Osteoblast (primary cell): ENCODE measurements around the gene AMIGO3. TPM values are rescaled to one million over a fixed set of nuclear protein-coding genes. Genes with fewer than 3 reads are reported as not detected.

Experiments
- DNase-seq: peaks from one replicate; pipeline ENCODE4 v3.0.0; 2011; ENCODE audit warnings: low spot score, mixed read lengths; ENCODE audit not compliant: insufficient read length; ENCODE audit errors: missing footprints
- H2AFZ ChIP-seq: 2 replicates; pipeline ENCODE4 v1.6.0; 2011; ENCODE audit warnings: mild to moderate bottlenecking, low read length
- H3K27ac ChIP-seq: 2 replicates; pipeline ENCODE4 v1.5.1; 2011; ENCODE audit warnings: mild to moderate bottlenecking, low read depth, low read length, moderate library complexity
- H3K27me3 ChIP-seq: 2 replicates; pipeline ENCODE4 v1.6.0; 2012; ENCODE audit warnings: mild to moderate bottlenecking, control low read depth, inconsistent platforms, low read length, moderate library complexity; ENCODE audit not compliant: insufficient read depth
- H3K36me3 ChIP-seq: 2 replicates; pipeline ENCODE4 v1.5.1; 2011; ENCODE audit warnings: mild to moderate bottlenecking, low read length, control low read depth, moderate library complexity; ENCODE audit not compliant: insufficient read depth
- H3K4me1 ChIP-seq: 2 replicates; pipeline ENCODE4 v1.5.1; 2011; ENCODE audit warnings: mild to moderate bottlenecking, low read length, control low read depth, moderate library complexity; ENCODE audit not compliant: insufficient read depth
- H3K4me2 ChIP-seq: 2 replicates; pipeline ENCODE4 v1.6.0; 2011; ENCODE audit warnings: mild to moderate bottlenecking, low read length; ENCODE audit not compliant: insufficient read depth
- H3K4me3 ChIP-seq: fragments of 200-600 bp; sonication (generic); 3 replicates; pipeline ENCODE4 v1.5.1; 2012; ENCODE audit warnings: mild to moderate bottlenecking, low read length, inconsistent platforms; ENCODE audit not compliant: insufficient read depth
- H3K79me2 ChIP-seq: 2 replicates; pipeline ENCODE4 v1.6.0; 2012; ENCODE audit warnings: mild to moderate bottlenecking, low read length, control low read depth, inconsistent platforms; ENCODE audit not compliant: insufficient read depth
- H3K9me3 ChIP-seq: 2 replicates; pipeline ENCODE4 v1.5.1; 2011; ENCODE audit warnings: low read depth, low read length, control low read depth
- H4K20me1 ChIP-seq: 2 replicates; pipeline ENCODE4 v1.6.0; 2012; ENCODE audit warnings: mild to moderate bottlenecking, low read length, control low read depth; ENCODE audit not compliant: insufficient read depth
- total RNA-seq: library from RNA; depleted of rRNA; stranded (reverse); fragments of >200 nt; gene quantifications from 2 replicates; pipeline ENCODE4 v1.2.3, GENCODE V29; 2012
- TF ChIP-seq, protein P1 (sequence below): IDR thresholded peaks from 2 replicates; pipeline ENCODE4 v1.5.1; 2011; ENCODE audit warnings: mild to moderate bottlenecking, low read depth, low read length, moderate library complexity; ENCODE audit errors: extremely low read depth

The AMIGO3 gene
- total RNA-seq, 1 donor, result 1.8 TPM

DNA sequence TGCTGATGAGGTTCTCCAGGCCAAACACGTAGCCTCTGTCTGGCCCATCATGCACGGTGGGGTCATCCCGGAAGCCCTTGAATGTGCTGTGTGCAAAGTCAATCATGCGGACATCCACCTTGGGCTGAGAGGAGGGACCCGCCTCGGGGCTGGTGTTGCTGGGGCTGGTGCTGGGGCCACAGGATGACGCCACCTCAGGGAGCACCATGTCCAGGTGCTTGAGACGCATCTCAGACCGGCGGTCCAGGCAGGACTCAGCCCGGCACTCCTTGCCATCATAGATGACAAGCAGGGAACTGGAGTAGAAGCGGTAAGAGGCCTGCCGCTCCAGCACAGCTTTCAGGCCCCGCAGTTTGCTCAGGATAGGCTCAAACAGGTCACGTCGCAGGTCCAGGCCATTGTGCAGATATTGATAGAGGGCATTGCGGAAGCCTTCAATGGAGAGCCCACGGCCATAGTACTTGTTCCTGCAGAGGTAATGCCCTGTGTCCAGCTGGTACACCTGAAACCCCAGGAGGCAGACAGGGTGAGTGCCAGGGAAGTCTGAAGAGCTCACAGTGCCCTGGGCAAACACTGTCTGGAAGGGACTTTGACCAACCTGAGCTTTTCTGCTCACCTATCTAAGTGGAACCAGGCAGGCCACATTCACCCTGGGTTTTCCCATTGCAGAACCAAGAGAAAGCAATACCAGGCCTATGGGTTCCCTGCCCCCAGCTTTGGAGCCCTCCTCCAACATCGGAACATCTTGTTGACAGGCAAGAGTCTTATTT is 7.9 kb upstream of the AMIGO3 start:
- peaks cover 55% of the 10 kb centered on the region for H3K36me3 ChIP-seq
- no peak overlapping the region for H2AFZ ChIP-seq
- H3K9me3 ChIP-seq, result no peaks in the 10 kb centered on the region
- peaks cover 14% of the 10 kb centered on the region for H3K79me2 ChIP-seq
- TF ChIP-seq, protein P1, sequence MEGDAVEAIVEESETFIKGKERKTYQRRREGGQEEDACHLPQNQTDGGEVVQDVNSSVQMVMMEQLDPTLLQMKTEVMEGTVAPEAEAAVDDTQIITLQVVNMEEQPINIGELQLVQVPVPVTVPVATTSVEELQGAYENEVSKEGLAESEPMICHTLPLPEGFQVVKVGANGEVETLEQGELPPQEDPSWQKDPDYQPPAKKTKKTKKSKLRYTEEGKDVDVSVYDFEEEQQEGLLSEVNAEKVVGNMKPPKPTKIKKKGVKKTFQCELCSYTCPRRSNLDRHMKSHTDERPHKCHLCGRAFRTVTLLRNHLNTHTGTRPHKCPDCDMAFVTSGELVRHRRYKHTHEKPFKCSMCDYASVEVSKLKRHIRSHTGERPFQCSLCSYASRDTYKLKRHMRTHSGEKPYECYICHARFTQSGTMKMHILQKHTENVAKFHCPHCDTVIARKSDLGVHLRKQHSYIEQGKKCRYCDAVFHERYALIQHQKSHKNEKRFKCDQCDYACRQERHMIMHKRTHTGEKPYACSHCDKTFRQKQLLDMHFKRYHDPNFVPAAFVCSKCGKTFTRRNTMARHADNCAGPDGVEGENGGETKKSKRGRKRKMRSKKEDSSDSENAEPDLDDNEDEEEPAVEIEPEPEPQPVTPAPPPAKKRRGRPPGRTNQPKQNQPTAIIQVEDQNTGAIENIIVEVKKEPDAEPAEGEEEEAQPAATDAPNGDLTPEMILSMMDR, result no peak
- DNase-seq, result peak; percentile 51
- no peaks in the 10 kb centered on the region for H3K27me3 ChIP-seq
- H3K4me3 ChIP-seq, result no peak overlapping the region
- peaks cover 10% of the 10 kb centered on the region for H4K20me1 ChIP-seq
- H3K4me2 ChIP-seq, result no peak overlapping the region
- no peak overlapping the region for H3K27ac ChIP-seq
- H3K4me1 ChIP-seq, result peaks cover 15% of the 10 kb centered on the region

DNA sequence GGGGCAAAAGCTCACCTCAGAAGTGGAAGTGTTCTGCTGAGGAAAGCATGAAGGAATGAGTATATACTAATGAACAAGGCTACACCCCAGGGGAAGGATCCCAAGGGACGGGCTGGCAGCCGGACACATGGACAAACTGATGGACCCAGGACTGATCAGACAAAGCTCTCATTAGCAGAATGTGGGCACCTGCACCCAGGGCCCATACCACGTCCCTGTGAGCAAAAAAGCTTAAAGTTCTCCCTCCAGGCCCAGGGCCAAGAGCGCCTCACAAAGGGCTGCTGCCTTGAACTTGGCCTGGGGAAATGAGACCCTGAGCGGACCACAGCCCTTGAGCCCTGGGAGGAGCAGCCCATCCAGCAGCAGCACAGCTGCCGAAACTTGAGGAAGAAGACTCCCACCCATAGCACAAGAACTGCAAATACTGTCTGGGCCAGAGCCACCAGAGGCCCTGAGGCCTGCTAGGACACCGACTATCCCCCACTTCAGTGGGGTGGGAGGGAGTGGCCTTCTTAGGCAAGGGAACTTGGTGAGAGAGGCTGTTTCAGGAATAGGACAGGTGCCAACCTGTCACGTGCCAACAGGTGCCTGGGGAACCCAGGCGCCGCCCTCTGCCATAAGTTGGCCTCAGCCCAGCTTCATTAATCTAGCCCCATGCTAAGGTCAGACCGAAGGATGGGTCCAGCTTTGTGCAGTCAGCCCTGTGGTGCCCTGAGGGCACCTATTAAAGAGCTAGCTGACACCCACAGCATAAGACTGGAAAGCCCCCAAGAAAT is 6.6 kb upstream of the AMIGO3 start:
- Histone ChIP-seq H3K4me1 (peaks cover 15% of the 10 kb centered on the region), H3K27me3 (no peaks in the 10 kb centered on the region), H3K36me3 (peaks cover 59% of the 10 kb centered on the region), H3K4me2 (no peak overlapping the region), H3K9me3 (no peaks in the 10 kb centered on the region), H3K79me2 (peaks cover 20% of the 10 kb centered on the region), H2AFZ (no peak overlapping the region), H4K20me1 (peaks cover 10% of the 10 kb centered on the region), H3K27ac (no peak overlapping the region), H3K4me3 (no peak overlapping the region)
- peak; percentile 81 for DNase-seq
- TF ChIP-seq, protein P1, result no peak

DNA sequence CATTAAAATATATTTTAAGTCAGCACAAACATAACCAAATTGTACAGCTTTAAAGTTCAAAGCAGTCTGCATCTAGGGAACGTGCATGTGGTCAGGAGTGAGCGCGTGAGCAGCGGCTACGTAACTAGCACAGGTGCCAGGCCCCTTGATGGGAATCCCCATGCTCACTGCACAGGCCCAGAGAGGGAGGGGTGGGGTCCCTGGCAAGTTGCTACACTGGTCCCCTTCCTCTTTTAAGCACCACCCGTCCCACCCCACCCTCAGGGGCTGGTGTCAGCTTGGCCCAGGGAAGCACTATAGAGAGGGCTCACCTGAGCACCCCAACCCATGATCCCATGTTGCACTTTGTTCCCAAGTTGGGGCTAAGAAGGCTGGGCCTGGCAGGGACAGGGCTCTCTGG is 5.1 kb upstream of the AMIGO3 start:
- Histone ChIP-seq H4K20me1 (peaks cover 14% of the 10 kb centered on the region), H3K36me3 (peaks cover 55% of the 10 kb centered on the region), H3K27me3 (no peaks in the 10 kb centered on the region), H3K4me2 (peak overlapping the region; percentile 98), H2AFZ (peak overlapping the region; percentile 74), H3K9me3 (no peaks in the 10 kb centered on the region), H3K4me3 (peak overlapping the region; percentile 91), H3K79me2 (peaks cover 20% of the 10 kb centered on the region), H3K4me1 (peaks cover 15% of the 10 kb centered on the region), H3K27ac (peak overlapping the region; percentile 91)
- TF ChIP-seq, protein P1, result no peak
- DNase-seq, result peak; percentile 70
